GM21423 (cell line): ENCODE data around the gene WDR82.

Experiments
- ATAC-seq: cut with Tn5 transposase; IDR thresholded peaks from one replicate; pipeline ENCODE4 v1.9.1; 2021; ENCODE audit warnings: mild to moderate bottlenecking, moderate library complexity; ENCODE audit not compliant: unreplicated experiment

Gene WDR82

GRCh38 chr3:52308308-52308707 is 29.9 kb upstream of the WDR82 start:
- ATAC-seq = no peak

GRCh38 chr3:52306978-52307377 is 28.5 kb upstream of the WDR82 start:
- ATAC-seq = no peak

GRCh38 chr3:52305926-52306325 is 27.5 kb upstream of the WDR82 start:
- ATAC-seq = no peak

GRCh38 chr3:52303811-52304210 is 25.4 kb upstream of the WDR82 start:
- ATAC-seq = no peak

GRCh38 chr3:52302426-52303145 is 24.1 kb upstream of the WDR82 start:
- ATAC-seq = no peak

GRCh38 chr3:52299879-52300611 is 21.6 kb upstream of the WDR82 start:
- ATAC-seq = no peak

GRCh38 chr3:52299247-52299878 is 20.9 kb upstream of the WDR82 start:
- no peak for ATAC-seq

- ATAC-seq = no peak
Observed at GRCh38 chr3:52298149-52299098, 20.0 kb upstream of the WDR82 start.

GRCh38 chr3:52297242-52298148 is 19.0 kb upstream of the WDR82 start:
- ATAC-seq = no peak

GRCh38 chr3:52295671-52296208 is 17.3 kb upstream of the WDR82 start:
- no peak for ATAC-seq

- ATAC-seq = no peak
Observed at GRCh38 chr3:52294320-52295150, 16.1 kb upstream of the WDR82 start.

GRCh38 chr3:52293491-52294319 is 15.3 kb upstream of the WDR82 start:
- no peak for ATAC-seq

GRCh38 chr3:52292247-52293065 is 14.0 kb upstream of the WDR82 start:
- ATAC-seq = no peak

- no peak for ATAC-seq
Observed at GRCh38 chr3:52291508-52292181, 13.2 kb upstream of the WDR82 start.

GRCh38 chr3:52290596-52291507 is 12.4 kb upstream of the WDR82 start:
- no peak for ATAC-seq
